SK-N-MC (cell line): Measurements from ENCODE around the gene C1QTNF9.

Source experiments
- DNase-seq: peaks from one replicate; pipeline ENCODE4 v3.0.0-alpha.2; 2011; ENCODE audit warnings: low read depth, low spot score
- H3K27ac ChIP-seq: fragments of 200-600 bp; sonication (generic); 2 replicates; pipeline ENCODE4 v1.5.1; 2016; ENCODE audit warnings: mixed run types
- H3K36me3 ChIP-seq: fragments of 200-600 bp; sonication (generic); 2 replicates; pipeline ENCODE4 v1.6.1; 2017; ENCODE audit warnings: antibody characterized with exemption, low read length, mixed read lengths; ENCODE audit not compliant: insufficient read depth
- H3K4me3 ChIP-seq: fragments of 200-600 bp; sonication (generic); 2 replicates; pipeline ENCODE4 v1.5.1; 2016
- H3K9ac ChIP-seq: fragments of 200-600 bp; sonication (generic); 2 replicates; pipeline ENCODE4 v1.8.0; 2017; ENCODE audit warnings: mixed run types, mixed read lengths; ENCODE audit not compliant: insufficient read length
- H3K9me3 ChIP-seq: fragments of 200-600 bp; sonication (generic); 2 replicates; pipeline ENCODE4 v1.6.1; 2017; ENCODE audit warnings: low read depth, mild to moderate bottlenecking, antibody characterized with exemption, low read length, moderate library complexity, mixed read lengths
- EZH2 ChIP-seq: fragments of 200-600 bp; sonication (generic); IDR thresholded peaks from one replicate; pipeline ENCODE4 v1.6.1; 2017; ENCODE audit warnings: antibody characterized with exemption
- FOXP2 ChIP-seq: optimal IDR thresholded peaks from 2 replicates; pipeline ENCODE3; 2011; ENCODE audit warnings: mild to moderate bottlenecking, moderate library complexity; ENCODE audit not compliant: insufficient read depth; ENCODE audit errors: extremely low read length, control extremely low read depth
- POLR2AphosphoS5 ChIP-seq: IDR thresholded peaks from 2 replicates; pipeline ENCODE4 v1.6.1; 2012; ENCODE audit warnings: mild to moderate bottlenecking, low read depth, low read length, borderline replicate concordance

Gene C1QTNF9

DNA sequence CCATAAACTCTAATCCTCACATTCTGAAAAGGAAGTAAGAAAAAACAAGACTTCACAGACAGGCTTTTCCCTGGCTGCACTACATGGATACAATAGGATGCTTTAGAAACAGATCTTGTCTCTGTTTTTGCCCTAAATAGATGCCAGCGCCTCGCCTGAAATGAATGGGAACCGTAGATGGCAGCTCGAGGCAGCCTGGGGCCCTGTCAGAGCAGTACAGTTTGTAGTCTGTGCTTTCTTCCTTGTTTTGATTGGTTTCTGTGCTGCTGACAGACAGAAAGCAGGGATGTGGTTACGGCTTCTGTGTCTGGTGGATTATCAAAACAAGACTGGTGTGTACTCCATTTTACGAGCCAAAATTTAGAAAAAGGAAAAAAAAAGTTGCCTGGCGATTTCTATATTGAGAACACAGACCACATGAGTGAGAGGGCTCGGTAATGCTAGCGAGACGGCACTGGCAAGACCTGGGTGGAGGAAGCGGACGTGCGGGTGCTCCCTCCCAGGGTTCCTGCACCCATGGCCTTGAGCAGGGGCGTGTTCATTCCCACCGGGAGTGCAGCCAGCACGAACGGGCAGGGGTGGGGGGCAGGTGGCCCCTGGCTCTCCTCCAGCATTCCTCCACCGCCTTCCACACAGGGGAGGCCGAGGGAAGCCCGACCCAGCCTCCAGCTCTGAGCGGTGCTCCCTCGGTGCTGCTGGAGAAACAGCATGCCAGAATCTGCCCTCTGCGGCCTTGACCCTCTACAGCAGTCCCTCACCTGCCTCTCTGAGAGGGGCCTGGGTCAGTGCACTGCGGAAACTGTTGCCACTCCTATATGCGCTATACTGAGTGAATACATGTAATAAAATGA is 37.6 kb upstream of the C1QTNF9 start:
- Histone ChIP-seq H3K36me3 (no peaks in the 10 kb centered on the region), H3K9me3 (no peaks in the 10 kb centered on the region), H3K4me3 (peak overlapping the region; percentile 83), H3K9ac (peak overlapping the region; percentile 83), H3K27ac (peak overlapping the region; percentile 98)
- no peak for DNase-seq
- TF ChIP-seq POLR2AphosphoS5 (no peak), EZH2 (no peak), FOXP2 (no peak)

GRCh38 chr13:24272452-24273161 is 36.8 kb upstream of the C1QTNF9 start:
- no peak for DNase-seq
- peak overlapping the region; percentile 83 for H3K4me3 ChIP-seq
- TF ChIP-seq POLR2AphosphoS5 (no peak), FOXP2 (no peak), EZH2 (no peak)

GRCh38 chr13:24273926-24274325 is 35.5 kb upstream of the C1QTNF9 start:
- DNase-seq = no peak
- H3K4me3 ChIP-seq = no peak overlapping the region
- H3K36me3 ChIP-seq = no peaks in the 10 kb centered on the region
- no peak overlapping the region for H3K27ac ChIP-seq
- no peak overlapping the region for H3K9ac ChIP-seq
- no peak for TF ChIP-seq POLR2AphosphoS5
- no peak for TF ChIP-seq EZH2
- TF ChIP-seq FOXP2 = no peak
- no peaks in the 10 kb centered on the region for H3K9me3 ChIP-seq

More at GRCh38 chr13:24272452-24273161, 36.8 kb upstream of the C1QTNF9 start:
- Histone ChIP-seq H3K9me3 (no peaks in the 10 kb centered on the region), H3K9ac (peak overlapping the region; percentile 83), H3K36me3 (no peaks in the 10 kb centered on the region), H3K27ac (peak overlapping the region; percentile 98)

DNA sequence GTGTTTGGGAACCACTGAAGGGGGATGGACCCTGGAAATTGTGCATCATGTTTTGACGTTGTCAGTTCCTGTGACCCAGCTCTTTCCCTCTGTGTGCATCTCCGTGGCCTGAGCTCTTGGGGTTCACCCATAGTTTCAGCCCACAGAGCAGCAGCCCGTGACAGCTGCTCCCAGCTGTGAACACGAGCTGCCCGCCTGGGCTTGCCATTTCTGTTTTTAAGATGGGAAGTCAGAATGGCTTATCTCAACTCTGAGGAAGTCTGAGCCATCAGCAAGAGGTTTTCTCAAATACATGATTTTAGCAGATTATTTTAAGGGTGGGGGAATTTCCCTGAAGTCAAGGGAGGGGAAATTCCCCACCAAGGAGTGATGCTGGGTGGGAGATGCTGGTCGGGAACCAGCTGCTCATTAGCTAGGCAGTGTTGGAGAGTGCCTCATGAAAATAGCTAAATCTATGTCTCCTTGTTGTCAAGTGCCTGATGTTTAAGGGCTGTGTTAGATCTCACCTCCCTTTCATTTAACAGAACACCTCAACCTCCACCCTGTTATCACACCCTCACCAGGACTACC is 34.8 kb upstream of the C1QTNF9 start:
- peak overlapping the region; percentile 49 for H3K27ac ChIP-seq
- no peak overlapping the region for H3K9ac ChIP-seq
- no peaks in the 10 kb centered on the region for H3K36me3 ChIP-seq
- DNase-seq = no peak
- H3K4me3 ChIP-seq = no peak overlapping the region
- TF ChIP-seq POLR2AphosphoS5 (no peak), EZH2 (no peak), FOXP2 (no peak)
- H3K9me3 ChIP-seq = no peaks in the 10 kb centered on the region

DNA sequence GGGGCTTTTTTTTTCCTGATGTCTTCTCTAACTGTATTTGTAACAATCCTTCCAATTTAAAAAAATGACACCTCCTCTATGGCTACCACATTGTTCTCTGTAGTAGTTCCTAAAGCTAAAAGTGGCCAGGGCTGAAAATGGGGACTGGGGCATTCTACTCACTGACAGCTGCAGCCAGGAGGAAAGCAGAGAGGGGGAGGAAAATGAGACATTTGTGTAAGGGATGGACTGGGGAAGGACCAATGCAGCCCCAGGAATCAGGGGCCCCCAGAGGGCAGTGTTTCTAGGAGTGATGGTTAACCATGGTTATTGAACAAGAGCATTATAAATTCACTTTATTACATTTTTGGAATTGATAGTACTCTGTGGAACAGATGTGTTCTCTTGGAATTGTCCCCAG is 34.3 kb upstream of the C1QTNF9 start:
- TF ChIP-seq FOXP2 (no peak), EZH2 (no peak), POLR2AphosphoS5 (no peak)
- H3K9ac ChIP-seq = no peak overlapping the region
- H3K9me3 ChIP-seq = no peaks in the 10 kb centered on the region
- H3K36me3 ChIP-seq = no peaks in the 10 kb centered on the region
- H3K4me3 ChIP-seq = no peak overlapping the region
- peak overlapping the region; percentile 49 for H3K27ac ChIP-seq
- no peak for DNase-seq

DNA sequence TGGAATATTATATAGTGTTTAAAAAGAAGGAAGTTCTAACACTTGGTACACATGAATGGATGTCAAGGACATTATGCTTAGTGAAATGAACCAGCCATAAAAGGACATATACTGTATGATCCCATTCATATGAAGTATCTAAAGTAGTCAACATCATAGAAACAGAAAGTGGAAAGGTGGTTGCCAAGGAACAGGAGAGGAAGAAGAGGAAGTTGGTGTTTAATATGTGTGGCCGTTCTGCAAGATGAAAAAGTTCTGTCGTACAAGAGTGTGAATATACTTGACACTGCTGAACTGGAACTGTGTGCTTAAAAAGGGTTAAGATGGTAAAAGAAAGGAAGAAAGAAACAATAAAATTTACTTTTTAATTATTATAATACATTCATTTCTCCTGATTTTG is 33.1 kb upstream of the C1QTNF9 start:
- Histone ChIP-seq H3K4me3 (no peak overlapping the region), H3K9ac (no peak overlapping the region), H3K36me3 (no peaks in the 10 kb centered on the region), H3K27ac (peak overlapping the region; percentile 100), H3K9me3 (no peaks in the 10 kb centered on the region)
- TF ChIP-seq EZH2 (no peak), FOXP2 (no peak), POLR2AphosphoS5 (no peak)
- no peak for DNase-seq

DNA sequence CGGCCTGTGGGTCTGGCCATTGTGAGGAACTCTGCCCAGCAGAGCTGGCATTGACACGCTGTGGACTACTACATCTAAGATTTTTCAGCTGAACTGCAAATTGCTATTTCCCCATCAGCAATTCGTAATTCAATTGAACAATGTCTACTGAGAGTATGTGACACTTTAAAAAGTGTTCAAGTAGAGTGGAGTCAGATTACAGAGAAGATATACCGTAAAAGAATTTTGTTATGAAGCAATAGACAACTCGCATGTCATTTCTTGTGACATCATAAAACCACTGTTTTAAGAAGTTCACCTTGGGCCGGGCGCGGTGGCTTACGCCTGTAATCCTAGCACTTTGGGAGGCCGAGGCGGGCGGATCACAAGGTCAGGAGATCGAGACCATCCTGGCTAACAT is 32.5 kb upstream of the C1QTNF9 start:
- Histone ChIP-seq H3K36me3 (no peaks in the 10 kb centered on the region), H3K9ac (no peak overlapping the region), H3K9me3 (no peaks in the 10 kb centered on the region), H3K27ac (peak overlapping the region; percentile 100), H3K4me3 (no peak overlapping the region)
- no peak for DNase-seq
- TF ChIP-seq EZH2 (no peak), FOXP2 (no peak), POLR2AphosphoS5 (no peak)

DNA sequence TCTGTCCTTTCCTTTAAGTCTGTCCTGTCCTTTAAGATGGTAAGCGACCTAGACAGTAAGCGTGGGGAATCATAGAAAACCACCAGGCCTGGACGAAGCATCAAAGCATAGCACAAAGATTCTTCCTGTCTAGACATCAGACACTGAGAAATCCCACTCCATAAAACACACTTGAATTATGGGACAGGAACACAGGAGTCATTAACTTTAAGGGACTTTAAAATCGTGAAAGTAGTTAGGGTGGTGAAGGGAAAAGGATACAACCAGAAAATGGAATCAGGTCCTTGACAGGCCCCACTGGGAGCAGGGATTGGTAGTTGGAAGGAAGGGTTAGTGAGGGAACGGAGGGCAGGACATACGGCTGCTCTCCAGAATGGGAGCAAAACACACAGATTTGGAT is 31.6 kb upstream of the C1QTNF9 start:
- Histone ChIP-seq H3K4me3 (peak overlapping the region; percentile 64), H3K9me3 (no peaks in the 10 kb centered on the region), H3K9ac (peak overlapping the region; percentile 71), H3K27ac (peak overlapping the region; percentile 100), H3K36me3 (no peaks in the 10 kb centered on the region)
- TF ChIP-seq FOXP2 = no peak
- no peak for TF ChIP-seq EZH2
- no peak; the same call in 1 of the 2 replicates for TF ChIP-seq POLR2AphosphoS5
- no peak for DNase-seq
